ENCODE data around the gene TMEM181. TPM values are rescaled to one million over a fixed set of nuclear protein-coding genes. Genes with fewer than 3 reads are reported as not detected.

TMEM181 gene
- total RNA-seq, 1 experiment from 2014 or later, result 38.0 TPM

DNA sequence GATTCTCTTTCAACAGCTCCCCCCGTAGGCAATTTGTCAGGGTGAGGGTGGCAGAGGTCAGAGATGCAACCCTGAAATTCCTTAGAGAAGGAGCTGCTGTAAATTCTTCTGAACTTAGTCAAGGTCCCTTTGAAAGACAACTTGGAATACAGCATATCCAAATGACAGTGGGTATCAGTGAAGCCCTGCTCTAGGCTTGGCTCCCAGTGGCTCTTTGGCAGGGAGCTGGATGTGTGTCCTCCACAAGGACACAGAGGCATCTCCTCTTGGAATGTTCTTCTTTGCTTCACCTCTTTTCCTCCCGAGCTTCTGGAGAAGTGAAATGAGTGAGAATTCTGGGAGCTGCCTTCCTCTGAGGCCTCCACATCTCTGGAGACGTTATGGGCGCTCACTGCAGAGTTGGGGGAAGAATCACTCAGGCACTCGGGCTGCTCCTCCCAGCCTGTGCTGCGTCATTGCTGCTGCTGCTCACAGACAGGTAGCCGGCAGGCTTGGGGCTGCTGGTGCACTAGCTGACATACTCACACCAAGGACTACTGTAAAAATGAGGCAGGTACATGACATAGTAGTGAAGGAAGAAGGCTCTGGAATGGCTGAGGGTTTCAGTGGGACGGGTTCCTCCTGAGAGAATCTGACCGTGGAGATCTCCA lies 50.6 kb downstream of the TMEM181 start:
- in situ Hi-C loops (cut with HindIII; ENCODE audit: low pct_unique_long_range_greater_than_20kb, low sequenced_read_pairs) (no loop called here), intact Hi-C loops (cut with micrococcal nuclease; ENCODE audit: unreplicated experiment) (no loop called here)
- DNase-seq (ENCODE audit: low read depth, low spot score) (no peak), ATAC-seq (no peak)
- Histone ChIP-seq H3K27me3 (ENCODE audit: control insufficient read depth, insufficient read depth, low read length) (no peaks in the 10 kb centered on the region), H3K4me3 (ENCODE audit: low read depth in 2 of 2, low read length in 2 of 2) (no peak overlapping the region), H3K4me1 (ENCODE audit: control insufficient read depth, insufficient read depth, low read length) (no peaks in the 10 kb centered on the region), H3K9me3 (ENCODE audit: control insufficient read depth, insufficient read depth, low read depth, low read length) (no peaks in the 10 kb centered on the region), H3K27ac (ENCODE audit: low read length) (no peak overlapping the region), H3K36me3 (ENCODE audit: control insufficient read depth, insufficient read depth, low read length) (peaks cover 20% of the 10 kb centered on the region)
- TF ChIP-seq TCF7L2 (IDR thresholded peaks at IDR 0.05; ENCODE audit: low read depth, low read length), result no peak
- no peak for TF ChIP-seq POLR2AphosphoS5 (IDR thresholded peaks at IDR 0.05; ENCODE audit: low read depth, low read length)
- TF ChIP-seq SIN3A (IDR thresholded peaks at IDR 0.05; ENCODE audit: borderline replicate concordance, insufficient read depth, low read depth, low read length), result no peak
- no peak for TF ChIP-seq REST (IDR thresholded peaks at IDR 0.05; ENCODE audit: insufficient read depth in 1 of 2, low read depth in 2 of 2, low read length in 1 of 2)
- no peak for TF ChIP-seq CTCF (IDR thresholded peaks at IDR 0.05)
- BruUV-seq (replicated peaks), result no TSS peak
- ChIA-PET POLR2A (interaction anchor here (0.5 kb wide), 1 partner anchor 364 kb away, joined by 3 read pairs; no protein-coding TSS in a partner anchor), CTCF (interaction anchor here (0.5 kb wide), 1 partner anchor 91 kb away, joined by 8 read pairs; no protein-coding TSS in a partner anchor)

- in situ Hi-C loops (cut with HindIII; ENCODE audit: low pct_unique_long_range_greater_than_20kb, low sequenced_read_pairs), result no loop called here
- ChIA-PET CTCF (no interaction called here), POLR2A (no interaction called here)
- H3K36me3 ChIP-seq (ENCODE audit: control insufficient read depth, insufficient read depth, low read length), result peaks cover 20% of the 10 kb centered on the region
- no peaks in the 10 kb centered on the region for H3K4me1 ChIP-seq (ENCODE audit: control insufficient read depth, insufficient read depth, low read length)
- intact Hi-C loops (cut with micrococcal nuclease; ENCODE audit: unreplicated experiment), result no loop called here
- H3K4me3 ChIP-seq (ENCODE audit: low read depth in 2 of 2, low read length in 2 of 2), result no peak overlapping the region
- TF ChIP-seq REST (IDR thresholded peaks at IDR 0.05; ENCODE audit: insufficient read depth in 1 of 2, low read depth in 2 of 2, low read length in 1 of 2), result no peak
- TF ChIP-seq TCF7L2 (IDR thresholded peaks at IDR 0.05; ENCODE audit: low read depth, low read length), result no peak
- TF ChIP-seq CTCF (IDR thresholded peaks at IDR 0.05), result no peak
- no peak for TF ChIP-seq POLR2AphosphoS5 (IDR thresholded peaks at IDR 0.05; ENCODE audit: low read depth, low read length)
- no peak for TF ChIP-seq SIN3A (IDR thresholded peaks at IDR 0.05; ENCODE audit: borderline replicate concordance, insufficient read depth, low read depth, low read length)
- no TSS peak for BruUV-seq (replicated peaks)
- no peaks in the 10 kb centered on the region for H3K9me3 ChIP-seq (ENCODE audit: control insufficient read depth, insufficient read depth, low read depth, low read length)
- H3K27me3 ChIP-seq (ENCODE audit: control insufficient read depth, insufficient read depth, low read length), result no peaks in the 10 kb centered on the region
- no peak for DNase-seq (ENCODE audit: low read depth, low spot score)
- ATAC-seq, result no peak
- H3K27ac ChIP-seq (ENCODE audit: low read length), result no peak overlapping the region
Measured at GRCh38 chr6:158611039-158611438, 51.1 kb downstream of the TMEM181 start.

Measured in Panc1 (cell line).